HCT116 (cell line): ENCODE results near the gene FRAS1. TPM values are rescaled to one million over a fixed set of nuclear protein-coding genes. Genes with fewer than 3 reads are reported as not detected.

Experiments used
- ATAC-seq: fragments of 200-7000 bp; cut with Tn5 transposase; 2 replicates; pipeline ENCODE4 v1.9.1; 2020; ENCODE audit warnings: mild to moderate bottlenecking, moderate library complexity
- BruUV-seq: library from RNA; stranded (reverse); fragments of 400-500 nt; replicated peaks from 2 replicates; lab custom pipeline; 2021; lab: Mats Ljungman, UMichigan
- CTCF ChIA-PET: fragments of 300-600 bp; sonication (Branson Sonifier 250); formaldehyde crosslinking; loops from one replicate; lab custom pipeline; 2021; ENCODE audit warnings: antibody characterized with exemption; lab: Charles Lee
- POLR2A ChIA-PET: fragments of 300-600, 350-600 bp; sonication (Branson Sonifier 250); formaldehyde crosslinking; loops from one replicate; lab custom pipeline; 2021; ENCODE audit warnings: antibody characterized with exemption; lab: Charles Lee
- RAD21 ChIA-PET, 2 experiments: fragments of 300-600 bp; sonication (Branson Sonifier 250); formaldehyde crosslinking; loops; one replicate each; lab custom pipeline; 2023; ENCODE audit warnings: low total read pairs in 2 of 2; ENCODE audit not compliant: uncharacterized antibody in 2 of 2, unreplicated experiment in 2 of 2, low non-redundant PET in 1 of 2; lab: Charles Lee
- DNase-seq: peaks from one replicate; pipeline ENCODE4 v3.0.0-alpha.2; 2010; ENCODE audit warnings: low read depth, low spot score
- H2AFZ ChIP-seq: fragments of 200-600 bp; shearing (Covaris generic), sonication (generic); 2 replicates; pipeline ENCODE4 v1.6.1; 2017; ENCODE audit warnings: low read depth, mixed run types, mixed read lengths, antibody characterized with exemption, low read length; ENCODE audit not compliant: poor library complexity, severe bottlenecking
- H3K27ac ChIP-seq: 2 replicates; pipeline ENCODE4 v1.5.1; 2012; ENCODE audit warnings: low read depth, low read length
- H3K27me3 ChIP-seq: fragments of 200-600 bp; sonication (generic); 2 replicates; pipeline ENCODE4 v1.6.1; 2016; ENCODE audit warnings: mixed run types, low read length, mixed read lengths; ENCODE audit not compliant: insufficient read depth
- H3K36me3 ChIP-seq, 2 experiments: fragments of 200-500 bp in 1 of 2; fragments of 200-600 bp in 1 of 2; sonication (Bioruptor generic) in 1 of 2; sonication (generic) in 1 of 2; 2 replicates each; pipeline versions ENCODE4 v1.5.1 to v1.6.1; 2014 to 2016; ENCODE audit warnings: low read length in 2 of 2, inconsistent platforms in 1 of 2, mixed read lengths in 1 of 2, mixed run types in 1 of 2; ENCODE audit not compliant: insufficient read depth in 2 of 2, control insufficient read depth in 1 of 2
- H3K4me1 ChIP-seq, 2 experiments: fragments of 200-600 bp in 1 of 2; sonication (generic) in 1 of 2; 2 replicates each; pipeline versions ENCODE4 v1.5.1 to v1.6.1; 2012 to 2017; ENCODE audit warnings: low read length in 2 of 2, inconsistent platforms in 1 of 2, mild to moderate bottlenecking in 1 of 2, mixed read lengths in 1 of 2, mixed run types in 1 of 2, moderate library complexity in 1 of 2; ENCODE audit not compliant: insufficient read depth in 2 of 2, control insufficient read depth in 1 of 2
- H3K4me2 ChIP-seq: fragments of 200-600 bp; sonication (generic); 2 replicates; pipeline ENCODE4 v1.6.1; 2017; ENCODE audit warnings: mixed run types, low read length, mixed read lengths
- H3K4me3 ChIP-seq, 2 experiments: fragments of 200-600 bp in 1 of 2; sonication (generic) in 1 of 2; replicated peaks in 1 of 2; 2 replicates each; pipeline ENCODE4 v1.5.1; 2011 to 2016; ENCODE audit warnings: low read length in 2 of 2, control low read depth in 1 of 2, low read depth in 1 of 2, mild to moderate bottlenecking in 1 of 2, mixed read lengths in 1 of 2, mixed run types in 1 of 2
- H3K79me2 ChIP-seq: fragments of 200-600 bp; sonication (generic); 2 replicates; pipeline ENCODE4 v1.6.1; 2017; ENCODE audit warnings: mild to moderate bottlenecking, mixed run types, low read length, moderate library complexity, mixed read lengths; ENCODE audit not compliant: insufficient read depth
- H3K9ac ChIP-seq: fragments of 200-600 bp; sonication (generic); 2 replicates; pipeline ENCODE4 v1.6.1; 2016; ENCODE audit warnings: low read length, mixed read lengths
- H3K9me2 ChIP-seq: fragments of 200-600 bp; sonication (generic), shearing (Covaris generic); 2 replicates; pipeline ENCODE4 v1.6.1; 2017; ENCODE audit warnings: mixed run types, mild to moderate bottlenecking, moderate library complexity; ENCODE audit not compliant: insufficient read depth
- H3K9me3 ChIP-seq, 2 experiments: fragments of 200-500 bp in 1 of 2; fragments of 200-600 bp in 1 of 2; sonication (Bioruptor generic) in 1 of 2; sonication (generic) in 1 of 2; 2 replicates each; pipeline ENCODE4 v1.6.1; 2014 to 2017; ENCODE audit warnings: low read length in 2 of 2, mixed read lengths in 2 of 2, inconsistent platforms in 1 of 2, low read depth in 1 of 2, mild to moderate bottlenecking in 1 of 2, mixed run types in 1 of 2, moderate library complexity in 1 of 2; ENCODE audit not compliant: control insufficient read depth in 1 of 2, insufficient read depth in 1 of 2
- H4K20me1 ChIP-seq: fragments of 200-600 bp; sonication (generic), shearing (Covaris generic); 2 replicates; pipeline ENCODE4 v1.6.1; 2017; ENCODE audit warnings: mixed run types, mild to moderate bottlenecking, moderate library complexity; ENCODE audit not compliant: insufficient read depth
- CBX3 ChIP-seq: IDR thresholded peaks from 2 replicates; pipeline ENCODE4 v1.6.1; 2012; ENCODE audit warnings: low read depth
- CTCF ChIP-seq, 3 experiments: fragments of 200-600 bp in 1 of 3; sonication (generic) in 1 of 3; IDR thresholded peaks in 2 of 3; conservative IDR thresholded peaks in 1 of 3; 2 replicates each; pipeline ENCODE4 v1.5.1; 2012 to 2017; ENCODE audit warnings: low read depth in 2 of 3, low read length in 2 of 3, antibody characterized with exemption in 1 of 3, borderline replicate concordance in 1 of 3, control low read depth in 1 of 3, mild to moderate bottlenecking in 1 of 3, mixed read lengths in 1 of 3, mixed run types in 1 of 3, moderate library complexity in 1 of 3; ENCODE audit not compliant: insufficient read depth in 1 of 3
- EGR1 ChIP-seq: IDR thresholded peaks from 2 replicates; pipeline ENCODE4 v1.6.1; 2012; ENCODE audit warnings: low read depth
- EZH2phosphoT487 ChIP-seq: fragments of 200-600 bp; IDR thresholded peaks from 2 replicates; pipeline ENCODE4 v1.6.1; 2018; ENCODE audit warnings: antibody characterized with exemption, borderline replicate concordance
- JUND ChIP-seq: IDR thresholded peaks from 2 replicates; pipeline ENCODE4 v1.6.1; 2012
- POLR2A ChIP-seq: IDR thresholded peaks from 2 replicates; pipeline ENCODE4 v1.7.0; 2011; ENCODE audit warnings: borderline replicate concordance; ENCODE audit not compliant: insufficient read depth, insufficient read length; ENCODE audit errors: extremely low read depth
- RAD21 ChIP-seq: IDR thresholded peaks from 2 replicates; pipeline ENCODE4 v1.6.1; 2012; ENCODE audit warnings: low read depth, mild to moderate bottlenecking
- SIN3A ChIP-seq: IDR thresholded peaks from 2 replicates; pipeline ENCODE4 v1.6.1; 2012; ENCODE audit warnings: low read depth
- SP1 ChIP-seq: IDR thresholded peaks from 2 replicates; pipeline ENCODE4 v1.6.1; 2012; ENCODE audit warnings: low read depth
- SRF ChIP-seq: IDR thresholded peaks from 2 replicates; pipeline ENCODE4 v1.6.1; 2012; ENCODE audit warnings: low read depth
- TCF7L2 ChIP-seq: IDR thresholded peaks from 2 replicates; pipeline ENCODE4 v1.7.0; 2011; ENCODE audit warnings: borderline replicate concordance, inconsistent platforms; ENCODE audit not compliant: insufficient read depth, insufficient read length; ENCODE audit errors: extremely low read depth
- ZNF274 ChIP-seq: fragments of 200-500 bp; sonication (Bioruptor generic); IDR thresholded peaks from 2 replicates; pipeline ENCODE4 v1.6.1; 2014; ENCODE audit warnings: mild to moderate bottlenecking, low read depth, low read length, inconsistent platforms
- intact Hi-C: fragments of 100-400 bp; cut with micrococcal nuclease; formaldehyde crosslinking; loops from 2 replicates; pipeline ENCODE4 v1.10.0; 2022
- total RNA-seq: library from RNA; stranded (reverse); gene quantifications from one replicate; pipeline ENCODE4 v1.2.1, GENCODE V29; 2021; ENCODE audit not compliant: unreplicated experiment

FRAS1 gene
- total RNA-seq, 1 experiment from 2014 or later, result 33.5 TPM

- Histone ChIP-seq H3K4me1 (no peaks in the 10 kb centered on the region), H2AFZ (no peak overlapping the region), H3K9me3 (no peaks in the 10 kb centered on the region), H3K27ac (no peak overlapping the region), H4K20me1 (no peaks in the 10 kb centered on the region), H3K9me2 (no peaks in the 10 kb centered on the region), H3K4me3 (no peak overlapping the region), H3K9ac (no peak overlapping the region), H3K36me3 (no peaks in the 10 kb centered on the region), H3K4me2 (no peak overlapping the region), H3K27me3 (no peaks in the 10 kb centered on the region), H3K79me2 (no peaks in the 10 kb centered on the region)
- DNase-seq (no peak), ATAC-seq (no peak)
- BruUV-seq, result no TSS peak
- ChIA-PET CTCF (no interaction called here), RAD21 (no interaction called here), POLR2A (no interaction called here)
- TF ChIP-seq CTCF (IDR thresholded peaks at IDR 0.05 in 2 of 3, conservative IDR thresholded peaks at IDR 0.05 in 1 of 3; ENCODE audit: borderline replicate concordance in 1 of 3, insufficient read depth in 1 of 3, low read depth in 2 of 3, low read length in 2 of 3) (no peak), CBX3 (no peak), SIN3A (no peak), JUND (no peak), RAD21 (no peak), TCF7L2 (no peak), EGR1 (no peak), SP1 (no peak), SRF (no peak), POLR2A (no peak), ZNF274 (no peak), EZH2phosphoT487 (no peak)
- intact Hi-C loops, result no loop called here
Measured at GRCh38 chr4:78204176-78204575, 147.1 kb downstream of the FRAS1 start.
